ENCODE results near the gene MSI2.

Gene MSI2

GRCh38 chr17:57355090-57355859, 99.0 kb downstream of the MSI2 start:
- Histone ChIP-seq H3K79me1 (ENCODE audit: low read depth, low read length) (peaks cover 8% of the 10 kb centered on the region), H3K9me3 (replicated peaks in 1 of 2; ENCODE audit: control insufficient read depth in 2 of 2, insufficient read depth in 1 of 2, low read depth in 1 of 2, low read length in 2 of 2) (peaks cover 0 to 4% of the 10 kb centered on the region in 2 donors), H2AFZ (ENCODE audit: low read length) (no peak overlapping the region), H3K4ac (ENCODE audit: low read length) (no peak overlapping the region), H3K23ac (ENCODE audit: low read depth, low read length, poor library complexity) (no peak overlapping the region), H2BK15ac (ENCODE audit: low read length) (no peak overlapping the region), H4K91ac (ENCODE audit: low read depth, low read length, poor library complexity) (no peak overlapping the region), H2BK120ac (ENCODE audit: low read depth, low read length) (no peak overlapping the region), H3K18ac (ENCODE audit: low read length) (no peak overlapping the region), H4K8ac (ENCODE audit: low read depth, low read length) (no peak overlapping the region), H3K36me3 (replicated peaks in 1 of 2; ENCODE audit: control insufficient read depth in 2 of 2, insufficient read depth in 2 of 2, low read length in 2 of 2) (peaks cover under 1 to 29% of the 10 kb centered on the region in 2 donors), H2BK5ac (ENCODE audit: low read length) (no peak overlapping the region), H3K27ac (replicated peaks; ENCODE audit: low read length) (no peak overlapping the region), H3K4me1 (ENCODE audit: control insufficient read depth in 2 of 2, insufficient read depth in 1 of 2, low read depth in 1 of 2, low read length in 2 of 2) (peaks cover 18 to 29% of the 10 kb centered on the region in 2 donors), H2AK5ac (ENCODE audit: low read depth, low read length) (no peak overlapping the region), H2BK12ac (ENCODE audit: low read length) (no peak overlapping the region), H3K9ac (ENCODE audit: low read depth, low read length, poor library complexity) (no peak overlapping the region), H3K4me3 (ENCODE audit: low read length in 2 of 2) (no peak overlapping the region), H3K27me3 (ENCODE audit: control insufficient read depth in 3 of 3, insufficient read depth in 3 of 3, low read depth in 1 of 3, low read length in 3 of 3) (no peaks in the 10 kb centered on the region), H3K14ac (ENCODE audit: low read length) (no peak overlapping the region), H3K4me2 (ENCODE audit: insufficient read depth, low read length, poor library complexity, severe bottlenecking) (no peak overlapping the region)
- no CpG with 5 or more reads among the region's 6 CpGs for WGBS, 2 donors (ENCODE audit: extremely low coverage in 2 of 2, insufficient read length in 2 of 2, insufficient replicate concordance in 1 of 2)
- no peak for DNase-seq (ENCODE audit: low spot score)

- H3K27ac ChIP-seq (replicated peaks; ENCODE audit: low read length), result peak overlapping the region; percentile 69
- H4K8ac ChIP-seq (ENCODE audit: low read depth, low read length), result no peak overlapping the region
- no CpG with 5 or more reads among the region's 6 CpGs for WGBS, 2 donors (ENCODE audit: extremely low coverage in 2 of 2, insufficient read length in 2 of 2, insufficient replicate concordance in 1 of 2)
- H3K79me1 ChIP-seq (ENCODE audit: low read depth, low read length), result peaks cover 2% of the 10 kb centered on the region
- no peak overlapping the region for H3K4me2 ChIP-seq (ENCODE audit: insufficient read depth, low read length, poor library complexity, severe bottlenecking)
- H3K14ac ChIP-seq (ENCODE audit: low read length), result no peak overlapping the region
- no peak overlapping the region for H3K18ac ChIP-seq (ENCODE audit: low read length)
- no peak overlapping the region for H3K4me3 ChIP-seq (ENCODE audit: low read length in 2 of 2)
- no peak overlapping the region for H3K9ac ChIP-seq (ENCODE audit: low read depth, low read length, poor library complexity)
- H3K27me3 ChIP-seq (ENCODE audit: control insufficient read depth in 3 of 3, insufficient read depth in 3 of 3, low read depth in 1 of 3, low read length in 3 of 3), result no peaks in the 10 kb centered on the region
- no peak overlapping the region for H2AK5ac ChIP-seq (ENCODE audit: low read depth, low read length)
- H4K91ac ChIP-seq (ENCODE audit: low read depth, low read length, poor library complexity), result no peak overlapping the region
- no peak for DNase-seq (ENCODE audit: low spot score)
- peaks cover 18 to 29% of the 10 kb centered on the region in 2 donors for H3K4me1 ChIP-seq (ENCODE audit: control insufficient read depth in 2 of 2, insufficient read depth in 1 of 2, low read depth in 1 of 2, low read length in 2 of 2)
- no peak overlapping the region for H2BK5ac ChIP-seq (ENCODE audit: low read length)
- H3K9me3 ChIP-seq (replicated peaks in 1 of 2; ENCODE audit: control insufficient read depth in 2 of 2, insufficient read depth in 1 of 2, low read depth in 1 of 2, low read length in 2 of 2), result peaks cover 0 to 3% of the 10 kb centered on the region in 2 donors
- H3K4ac ChIP-seq (ENCODE audit: low read length), result no peak overlapping the region
- H3K36me3 ChIP-seq (replicated peaks in 1 of 2; ENCODE audit: control insufficient read depth in 2 of 2, insufficient read depth in 2 of 2, low read length in 2 of 2), result peaks cover 0 to 19% of the 10 kb centered on the region in 2 donors
- no peak overlapping the region for H3K23ac ChIP-seq (ENCODE audit: low read depth, low read length, poor library complexity)
- no peak overlapping the region for H2BK120ac ChIP-seq (ENCODE audit: low read depth, low read length)
- H2AFZ ChIP-seq (ENCODE audit: low read length), result no peak overlapping the region
- H2BK15ac ChIP-seq (ENCODE audit: low read length), result no peak overlapping the region
- H2BK12ac ChIP-seq (ENCODE audit: low read length), result no peak overlapping the region
Measured at GRCh38 chr17:57356153-57356718, 99.9 kb downstream of the MSI2 start.

GRCh38 chr17:57356719-57357391, 100.5 kb downstream of the MSI2 start:
- Histone ChIP-seq H3K79me1 (ENCODE audit: low read depth, low read length) (peaks cover 1% of the 10 kb centered on the region), H3K27me3 (ENCODE audit: control insufficient read depth in 3 of 3, insufficient read depth in 3 of 3, low read depth in 1 of 3, low read length in 3 of 3) (no peaks in the 10 kb centered on the region), H2BK15ac (ENCODE audit: low read length) (no peak overlapping the region), H3K9ac (ENCODE audit: low read depth, low read length, poor library complexity) (peak overlapping the region; percentile 65), H3K4ac (ENCODE audit: low read length) (no peak overlapping the region), H2BK5ac (ENCODE audit: low read length) (peak overlapping the region; percentile 94), H3K4me1 (ENCODE audit: control insufficient read depth in 2 of 2, insufficient read depth in 1 of 2, low read depth in 1 of 2, low read length in 2 of 2) (peaks cover 18 to 29% of the 10 kb centered on the region in 2 donors), H3K23ac (ENCODE audit: low read depth, low read length, poor library complexity) (no peak overlapping the region), H3K36me3 (replicated peaks in 1 of 2; ENCODE audit: control insufficient read depth in 2 of 2, insufficient read depth in 2 of 2, low read length in 2 of 2) (peaks cover 0 to 14% of the 10 kb centered on the region in 2 donors), H3K4me3 (ENCODE audit: low read length in 2 of 2) (no peak overlapping the region), H2AFZ (ENCODE audit: low read length) (no peak overlapping the region), H3K18ac (ENCODE audit: low read length) (peak overlapping the region; percentile 66), H4K8ac (ENCODE audit: low read depth, low read length) (no peak overlapping the region), H3K4me2 (ENCODE audit: insufficient read depth, low read length, poor library complexity, severe bottlenecking) (no peak overlapping the region), H3K14ac (ENCODE audit: low read length) (no peak overlapping the region), H2AK5ac (ENCODE audit: low read depth, low read length) (peak overlapping the region; percentile 7), H3K9me3 (replicated peaks in 1 of 2; ENCODE audit: control insufficient read depth in 2 of 2, insufficient read depth in 1 of 2, low read depth in 1 of 2, low read length in 2 of 2) (peaks cover 0 to 2% of the 10 kb centered on the region in 2 donors), H3K27ac (replicated peaks; ENCODE audit: low read length) (peak overlapping the region; percentile 89), H2BK12ac (ENCODE audit: low read length) (peak overlapping the region; percentile 30), H2BK120ac (ENCODE audit: low read depth, low read length) (no peak overlapping the region), H4K91ac (ENCODE audit: low read depth, low read length, poor library complexity) (peak overlapping the region; percentile 13)
- no CpG with 5 or more reads among the region's 16 CpGs for WGBS, 2 donors (ENCODE audit: extremely low coverage in 2 of 2, insufficient read length in 2 of 2, insufficient replicate concordance in 1 of 2)
- peak; percentile 46 for DNase-seq (ENCODE audit: low spot score)

- Histone ChIP-seq H3K4me3 (ENCODE audit: low read length in 2 of 2) (no peak overlapping the region), H2BK120ac (ENCODE audit: low read depth, low read length) (no peak overlapping the region), H2AK5ac (ENCODE audit: low read depth, low read length) (peak overlapping the region; percentile 7), H3K9ac (ENCODE audit: low read depth, low read length, poor library complexity) (peak overlapping the region; percentile 65), H3K27me3 (ENCODE audit: control insufficient read depth in 3 of 3, insufficient read depth in 3 of 3, low read depth in 1 of 3, low read length in 3 of 3) (no peaks in the 10 kb centered on the region), H3K23ac (ENCODE audit: low read depth, low read length, poor library complexity) (no peak overlapping the region), H3K27ac (replicated peaks; ENCODE audit: low read length) (peak overlapping the region; percentile 89), H2AFZ (ENCODE audit: low read length) (no peak overlapping the region), H3K4ac (ENCODE audit: low read length) (no peak overlapping the region), H4K91ac (ENCODE audit: low read depth, low read length, poor library complexity) (peak overlapping the region; percentile 13), H2BK15ac (ENCODE audit: low read length) (no peak overlapping the region), H3K4me2 (ENCODE audit: insufficient read depth, low read length, poor library complexity, severe bottlenecking) (peak overlapping the region; percentile 12), H3K14ac (ENCODE audit: low read length) (no peak overlapping the region), H2BK12ac (ENCODE audit: low read length) (peak overlapping the region; percentile 30), H4K8ac (ENCODE audit: low read depth, low read length) (no peak overlapping the region), H3K79me1 (ENCODE audit: low read depth, low read length) (no peaks in the 10 kb centered on the region), H3K36me3 (replicated peaks in 1 of 2; ENCODE audit: control insufficient read depth in 2 of 2, insufficient read depth in 2 of 2, low read length in 2 of 2) (peaks cover 0 to 9% of the 10 kb centered on the region in 2 donors), H3K9me3 (replicated peaks in 1 of 2; ENCODE audit: control insufficient read depth in 2 of 2, insufficient read depth in 1 of 2, low read depth in 1 of 2, low read length in 2 of 2) (no peaks in the 10 kb centered on the region), H3K4me1 (ENCODE audit: control insufficient read depth in 2 of 2, insufficient read depth in 1 of 2, low read depth in 1 of 2, low read length in 2 of 2) (peaks cover 18 to 29% of the 10 kb centered on the region in 2 donors), H3K18ac (ENCODE audit: low read length) (peak overlapping the region; percentile 66), H2BK5ac (ENCODE audit: low read length) (peak overlapping the region; percentile 94)
- no peak for DNase-seq (ENCODE audit: low spot score)
- no CpG with 5 or more reads among the region's 11 CpGs for WGBS, 2 donors (ENCODE audit: extremely low coverage in 2 of 2, insufficient read length in 2 of 2, insufficient replicate concordance in 1 of 2)
Measured at GRCh38 chr17:57357392-57357784, 101.1 kb downstream of the MSI2 start.

Measured in neuronal stem cell (in vitro differentiated cells).